GM19397 (cell line): ENCODE results near the gene HOXB4.

Experiments used
- ATAC-seq: cut with Tn5 transposase; IDR thresholded peaks from one replicate; pipeline ENCODE4 v1.9.1; 2021; ENCODE audit warnings: mild to moderate bottlenecking, moderate library complexity; ENCODE audit not compliant: unreplicated experiment

The HOXB4 gene

DNA sequence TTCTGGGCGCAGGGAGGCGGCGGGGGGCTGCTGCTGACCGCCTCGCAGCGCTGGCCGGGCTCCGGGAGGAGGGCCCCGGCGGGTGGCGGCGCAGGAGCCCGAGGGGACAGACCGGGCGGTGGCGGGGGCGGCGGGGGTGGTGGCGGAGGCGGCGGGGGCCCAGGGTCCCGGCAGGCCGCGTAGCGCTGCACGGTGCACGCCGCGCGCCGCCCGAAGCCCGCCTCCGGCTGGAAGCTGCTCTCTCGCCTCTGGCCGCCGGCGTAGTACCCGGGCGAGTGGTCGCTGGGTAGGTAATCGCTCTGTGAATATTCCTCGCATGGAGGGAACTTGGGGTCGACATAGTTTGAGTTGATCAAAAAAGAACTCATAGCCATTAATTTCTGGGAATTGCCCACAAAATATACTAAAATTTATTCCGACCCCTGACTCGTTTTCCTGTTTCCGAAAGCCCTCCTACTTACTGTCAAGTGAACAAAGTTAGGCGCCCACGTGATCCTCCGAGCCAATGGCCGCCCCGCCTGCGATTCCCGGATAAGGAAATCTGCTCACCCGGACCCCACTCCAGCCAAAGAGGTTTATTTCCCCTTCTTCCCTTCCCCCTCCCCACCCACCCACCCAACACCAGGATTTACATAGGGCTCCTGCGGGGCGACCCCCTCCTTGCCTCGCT is at the start of gene HOXB4:
HOXB4 (minus strand) TSS at position 405 of the 670 bp plus-strand sequence; CDS start at position 374, 31 bp downstream.
- peak; percentile 50 for ATAC-seq

GRCh38 chr17:48627118-48627597 is 49.0 kb upstream of the HOXB4 start:
- no peak for ATAC-seq

- ATAC-seq: no peak
Observed at GRCh38 chr17:48626245-48627117, 48.3 kb upstream of the HOXB4 start, which contains the start of gene HOXB9. Gene HOXB9 (minus strand): TSS chr17:48626358. CDS start chr17:48626269, 89 bp downstream.

DNA sequence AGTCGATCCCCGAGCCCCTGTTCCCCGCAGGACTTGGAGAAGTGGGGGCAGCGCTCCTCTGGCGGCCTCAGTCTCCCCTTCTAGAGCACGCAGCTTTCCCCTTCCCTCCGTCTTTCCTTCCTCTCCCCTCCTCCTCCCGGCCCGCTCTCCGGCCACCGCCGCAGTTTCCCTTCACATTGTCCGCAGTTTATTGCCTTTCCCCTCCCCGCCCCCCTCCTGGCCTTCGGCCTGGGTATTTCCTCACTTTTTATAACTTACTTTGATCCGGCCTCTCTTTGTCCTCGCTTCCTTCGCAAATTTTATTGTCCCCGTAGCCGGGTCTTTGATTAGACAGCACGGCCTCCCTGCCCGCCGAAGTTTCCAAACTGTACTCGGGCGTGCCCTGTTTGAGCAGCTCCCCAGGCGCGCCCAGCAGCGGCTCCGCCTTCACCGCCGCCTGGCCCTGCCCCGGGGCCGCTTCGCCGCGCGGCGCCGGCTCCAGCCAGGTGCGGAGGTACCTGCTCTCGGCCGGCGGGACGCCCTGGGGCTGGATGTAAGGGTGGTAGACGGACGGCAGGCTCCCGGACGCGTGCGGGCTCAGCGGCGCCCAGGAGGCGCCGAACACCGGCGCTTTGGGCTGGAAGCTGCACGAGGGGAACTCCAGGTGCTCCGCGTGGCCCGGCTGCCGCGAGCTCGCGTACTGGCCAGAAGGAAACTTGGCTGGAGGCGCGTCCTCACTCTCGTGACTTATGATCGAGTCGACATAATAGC is 47.5 kb upstream of the HOXB4 start:
- no peak for ATAC-seq

DNA sequence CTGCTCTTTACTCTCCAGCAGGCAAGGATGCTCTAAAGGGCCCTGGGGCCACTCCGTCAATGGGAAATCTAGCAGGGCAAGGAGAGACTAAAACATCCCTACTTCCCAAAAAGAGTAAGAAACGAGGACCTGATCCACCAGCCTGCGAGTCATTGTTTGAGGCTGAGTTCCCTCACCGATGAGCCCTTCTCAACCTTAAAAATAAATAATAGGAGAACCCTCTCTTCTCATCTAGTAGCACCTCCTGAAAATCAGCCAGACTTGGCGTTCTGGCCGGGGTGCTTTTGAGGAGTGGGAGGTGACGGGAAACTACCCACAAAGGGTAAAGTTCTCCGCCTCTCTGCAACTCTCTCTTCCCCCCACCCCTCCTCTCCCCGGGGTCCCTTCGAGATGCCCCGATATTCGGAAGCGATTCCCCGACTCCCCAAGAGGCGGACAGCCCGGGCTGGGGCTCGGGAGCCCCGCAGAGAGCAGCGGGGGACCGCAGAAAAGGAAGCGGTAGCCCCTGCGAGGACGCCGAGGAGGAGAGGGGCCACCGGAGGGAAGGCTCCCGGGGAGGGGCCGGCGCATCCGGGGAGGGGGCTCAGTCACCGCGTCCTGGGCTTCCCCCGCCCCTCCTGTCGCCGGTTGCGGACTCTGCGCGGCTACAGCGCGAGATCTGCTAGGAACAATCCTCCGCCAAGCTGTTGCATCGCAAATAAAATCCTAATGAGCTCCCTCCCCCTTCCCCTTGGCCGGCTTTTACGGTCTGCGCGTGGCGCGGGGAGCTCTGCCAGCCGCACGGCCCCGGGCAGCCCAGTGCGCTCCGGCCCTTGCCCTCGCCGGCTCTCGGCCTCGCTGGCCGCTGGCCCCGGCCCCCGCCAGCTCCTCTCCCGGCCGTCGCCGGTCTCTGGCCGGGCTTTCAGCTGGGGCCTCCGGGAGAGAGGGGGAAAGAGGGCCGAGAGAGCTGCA is 46.7 kb upstream of the HOXB4 start:
- ATAC-seq: no peak

DNA sequence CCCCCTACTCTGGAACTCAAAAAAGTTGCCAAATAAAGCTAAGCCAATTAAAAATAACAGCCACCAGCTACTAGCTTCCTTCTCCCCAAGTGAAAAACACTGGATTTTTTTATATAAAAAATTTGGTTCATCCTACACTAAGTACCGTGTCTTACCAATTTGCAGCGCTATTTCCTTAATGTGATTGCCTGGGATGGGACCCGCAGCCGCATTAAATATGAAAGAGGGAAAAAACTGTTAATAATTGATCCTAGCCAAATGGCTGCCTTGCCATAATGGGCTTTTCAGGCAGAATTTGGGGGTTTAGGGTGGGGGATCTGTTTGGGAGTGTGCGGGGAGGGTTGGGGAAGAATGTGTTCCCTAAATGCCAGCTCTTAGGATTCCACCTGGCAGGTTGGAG is 46.0 kb upstream of the HOXB4 start:
- ATAC-seq: no peak

DNA sequence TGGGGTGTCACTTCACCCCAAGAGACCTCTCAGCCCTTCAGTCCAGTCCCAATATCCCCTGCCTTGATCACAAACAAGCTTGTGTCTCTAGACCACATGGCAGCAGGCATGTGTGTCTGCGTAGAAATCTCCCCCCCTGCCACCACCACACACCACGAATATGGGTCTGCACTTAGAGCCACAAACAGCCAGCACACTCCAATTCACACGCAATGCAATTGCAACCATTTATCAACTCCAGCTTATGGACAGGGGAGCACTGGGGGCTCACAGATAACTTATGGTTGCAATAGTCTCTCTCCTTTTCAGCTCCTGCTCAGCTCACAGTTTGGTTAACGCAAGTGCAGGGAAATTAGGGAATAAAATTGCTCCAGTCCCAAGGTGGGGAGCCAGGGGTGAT is 45.4 kb upstream of the HOXB4 start:
- no peak for ATAC-seq

- no peak for ATAC-seq
Observed at GRCh38 chr17:48622857-48623256, 44.7 kb upstream of the HOXB4 start.

DNA sequence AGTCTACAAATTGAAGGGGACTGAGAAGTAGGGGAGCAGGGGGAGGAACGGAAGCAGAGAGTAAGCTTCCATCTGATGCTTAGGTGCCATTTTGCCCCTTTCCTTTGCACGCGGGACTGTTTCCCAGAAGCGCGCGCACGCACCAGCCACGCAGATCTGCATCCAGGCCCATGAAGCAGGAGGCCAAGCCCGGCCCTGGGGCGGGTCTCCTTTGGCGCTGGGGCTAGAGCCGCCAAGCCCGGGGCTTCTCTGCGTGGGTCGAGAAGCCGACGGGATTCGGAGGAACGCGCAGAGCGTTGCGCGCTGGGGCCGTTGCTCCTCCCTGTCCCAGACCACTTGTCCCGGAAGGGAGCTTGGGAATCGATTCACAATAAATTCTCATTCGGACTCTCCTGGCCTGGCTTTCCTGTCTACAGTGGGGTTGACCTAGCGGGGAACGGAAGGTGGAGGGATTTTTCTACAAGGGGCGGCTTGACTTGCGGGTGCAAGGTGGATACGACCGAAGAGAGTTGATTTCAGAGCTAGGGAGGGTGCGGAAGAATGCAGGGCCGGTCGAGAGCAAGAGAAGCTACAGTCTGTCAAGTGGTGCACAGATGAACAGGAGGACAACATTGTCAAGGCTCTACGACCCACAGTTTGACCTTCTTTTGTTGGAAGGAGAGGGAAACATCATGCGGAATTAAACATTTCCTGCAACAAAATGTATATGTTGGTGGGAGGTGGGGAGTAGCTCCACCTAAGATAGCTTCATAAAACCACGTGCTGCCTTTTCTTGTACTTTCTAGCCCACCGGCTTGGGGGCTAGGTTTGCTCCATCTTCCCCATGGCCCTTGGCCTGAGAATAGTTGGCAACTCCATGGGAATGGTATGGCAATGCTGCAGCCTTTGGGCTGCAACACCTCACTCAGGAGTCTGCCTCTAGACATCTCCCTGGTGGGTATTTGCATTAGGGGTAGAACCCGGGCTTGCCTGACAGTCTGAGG is 43.6 kb upstream of the HOXB4 start:
- no peak for ATAC-seq

DNA sequence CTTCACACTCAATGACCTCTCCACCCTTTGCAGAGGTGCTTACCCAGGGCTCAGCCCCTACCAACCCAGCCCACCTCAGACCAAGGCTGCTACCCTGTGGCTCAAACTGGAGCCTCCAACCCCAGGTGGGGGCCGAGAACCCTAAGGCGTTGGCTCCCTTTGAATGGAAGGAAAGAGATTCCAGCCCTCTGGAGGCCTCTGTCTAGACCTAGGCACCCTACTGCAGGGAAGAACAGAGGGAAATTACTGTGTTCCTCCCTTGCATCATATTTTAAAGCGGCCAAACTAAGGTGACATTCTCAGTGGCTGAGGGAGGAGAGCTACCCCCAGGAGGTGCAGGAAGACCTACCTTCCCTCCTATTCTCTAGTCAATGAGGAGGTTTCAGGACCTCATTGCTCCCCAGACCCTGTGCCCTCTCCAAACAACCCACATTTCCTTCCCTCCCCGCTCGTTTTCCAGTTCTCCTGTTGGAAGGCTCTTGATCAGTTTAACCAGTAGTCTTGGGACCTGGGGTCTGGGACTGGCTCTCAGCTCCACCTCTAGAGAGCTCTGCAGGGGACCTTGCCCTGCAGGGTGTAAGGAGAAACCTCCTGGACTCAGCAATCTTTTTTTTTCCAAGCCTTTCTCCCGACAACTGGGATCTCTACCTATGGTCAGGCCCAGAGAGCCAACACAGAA is 42.5 kb upstream of the HOXB4 start:
- no peak for ATAC-seq

DNA sequence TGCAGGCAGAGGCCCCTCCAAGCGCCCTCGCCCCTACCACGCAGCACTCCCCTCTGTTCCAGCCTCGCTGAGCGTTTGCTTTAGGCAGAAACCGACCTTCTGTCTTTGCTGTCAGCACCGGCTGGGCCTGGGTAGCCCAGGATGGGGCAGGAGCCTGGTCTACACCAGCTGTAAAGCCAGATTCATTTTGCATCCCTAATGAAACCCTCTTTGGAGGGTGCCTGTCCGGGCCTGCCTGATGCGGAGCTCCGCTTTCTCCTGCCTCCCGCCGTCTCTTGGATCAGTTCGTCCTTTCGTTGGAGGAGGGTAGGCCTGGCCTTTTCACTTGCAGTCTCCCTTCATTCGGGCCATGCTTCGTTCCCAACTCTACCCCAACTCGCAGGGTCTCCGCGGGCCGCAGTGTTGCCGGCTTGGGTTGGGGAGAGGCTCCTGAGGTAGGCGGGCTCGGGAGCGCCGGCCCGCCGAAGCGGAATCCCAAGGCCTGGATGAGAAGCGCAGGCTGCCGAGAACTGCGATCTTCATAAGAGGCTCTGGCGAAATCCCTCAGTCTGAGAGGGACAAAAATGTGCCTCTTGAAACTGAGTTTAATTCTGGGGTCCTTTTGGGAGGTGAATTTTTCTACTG is 41.8 kb upstream of the HOXB4 start:
- ATAC-seq: no peak

- ATAC-seq: no peak
Observed at GRCh38 chr17:48618256-48618896, 40.2 kb upstream of the HOXB4 start.

- no peak for ATAC-seq
Observed at GRCh38 chr17:48617471-48618255, 39.5 kb upstream of the HOXB4 start.

DNA sequence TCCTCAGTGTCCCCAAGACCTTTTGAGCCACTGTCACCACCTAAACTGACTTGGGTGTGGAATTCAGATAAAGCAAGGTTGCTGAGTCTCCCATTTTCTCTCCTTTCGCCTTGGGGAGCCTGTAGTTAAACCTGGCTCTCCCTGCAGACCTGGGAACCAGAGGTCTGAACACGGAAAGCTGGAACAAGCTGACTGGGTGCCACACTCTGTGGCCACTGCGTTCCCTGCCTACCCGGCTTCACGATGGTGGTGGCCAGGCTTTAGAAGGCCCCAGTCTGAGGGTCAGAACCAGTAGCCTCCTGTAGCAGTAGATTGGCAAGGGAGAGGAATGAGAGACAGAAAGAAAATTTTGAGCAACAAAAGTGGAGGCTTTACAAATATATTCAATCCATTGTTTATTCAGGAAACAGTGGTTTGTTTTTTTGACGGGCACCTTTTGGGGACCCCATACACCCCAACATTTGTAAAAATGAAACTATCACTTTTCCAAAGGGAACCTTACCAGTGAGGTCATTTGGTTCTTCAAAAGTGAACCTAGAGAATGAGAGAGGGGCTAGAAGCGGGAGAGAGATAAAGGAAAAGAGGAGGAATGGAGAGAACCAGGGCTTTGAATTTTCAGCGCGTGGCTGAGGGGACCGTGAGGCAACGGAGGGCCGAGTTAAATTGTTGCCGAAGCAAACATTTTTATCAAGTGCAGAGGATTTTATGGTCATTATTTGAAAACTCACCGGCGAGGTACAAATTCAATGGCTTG is 38.7 kb upstream of the HOXB4 start:
- ATAC-seq: no peak

DNA sequence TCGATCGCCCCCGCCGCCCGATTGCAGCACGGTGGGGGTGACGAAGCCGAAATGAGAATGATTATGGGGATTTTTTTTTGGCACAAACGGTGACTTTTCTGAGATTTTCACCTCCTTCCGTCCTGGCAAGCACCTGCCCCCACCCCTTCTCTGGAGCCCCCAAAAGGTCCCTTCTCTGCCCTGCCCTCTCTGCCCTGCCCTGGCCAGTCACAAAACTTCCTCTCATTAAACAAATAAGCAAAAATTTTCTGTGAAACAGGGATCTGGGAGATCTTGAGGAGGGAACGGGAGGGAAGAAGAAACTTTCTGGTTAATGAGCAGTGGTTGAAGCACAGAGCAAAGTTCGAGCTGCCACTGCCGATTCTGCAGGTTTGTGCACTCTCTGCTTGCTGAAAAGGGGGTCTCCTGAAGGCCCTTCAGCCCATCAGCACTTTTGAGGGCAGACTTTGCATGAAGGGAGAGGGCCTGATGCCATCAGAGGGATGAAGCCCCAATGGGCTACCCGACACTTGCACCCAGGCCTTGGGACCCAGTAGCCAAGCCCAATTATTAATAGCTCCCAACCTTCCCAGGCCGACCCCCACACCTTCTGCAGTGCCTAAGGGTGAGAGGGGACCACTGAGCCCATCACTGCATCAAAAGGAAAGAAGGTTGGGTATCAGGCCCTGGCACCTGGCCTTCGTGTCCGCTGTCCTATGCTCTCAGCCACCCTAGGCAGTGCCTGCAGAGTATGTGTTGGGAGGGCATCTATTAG is 38.0 kb upstream of the HOXB4 start:
- no peak for ATAC-seq
